ENCODE data around the gene KRTAP2-1.

- TF ChIP-seq FOXP2 (optimal IDR thresholded peaks at IDR 0.05; ENCODE audit: control extremely low read depth, extremely low read length, insufficient read depth) (no peak), POLR2AphosphoS5 (IDR thresholded peaks at IDR 0.05; ENCODE audit: borderline replicate concordance, low read depth, low read length) (no peak)
These were observed 31.7 kb downstream of the KRTAP2-1 start for GRCh38 chr17:41015454-41015853.
